PFSK-1 (cell line): Measurements from ENCODE around the gene KRTAP10-6.

Experiments used
- POLR2AphosphoS5 ChIP-seq: IDR thresholded peaks from 2 replicates; pipeline ENCODE4 v1.6.1; 2012; ENCODE audit warnings: low read depth, mild to moderate bottlenecking, control low read depth, low read length, moderate library complexity
- REST ChIP-seq, 2 experiments: IDR thresholded peaks; 2 replicates each; pipeline versions ENCODE4 v1.6.1 to v1.8.0; 2011 to 2012; ENCODE audit warnings: low read depth in 2 of 2, low read length in 2 of 2, control low read depth in 1 of 2, inconsistent platforms in 1 of 2, mild to moderate bottlenecking in 1 of 2, moderate library complexity in 1 of 2; ENCODE audit not compliant: insufficient read depth in 1 of 2
- TAF1 ChIP-seq: IDR thresholded peaks from 2 replicates; pipeline ENCODE4 v1.6.1; 2012; ENCODE audit warnings: low read length, control low read depth, borderline replicate concordance; ENCODE audit not compliant: insufficient read depth

GRCh38 chr21:44625756-44626155 is 33.5 kb upstream of the KRTAP10-6 start:
- TF ChIP-seq REST (IDR thresholded peaks at IDR 0.05; ENCODE audit: insufficient read depth in 1 of 2, low read depth in 2 of 2, low read length in 2 of 2) (no peak), TAF1 (no peak), POLR2AphosphoS5 (no peak)
